HL-60 (cell line): ENCODE results near the gene PARP3.

ENCODE experiments used
- GABPA ChIP-seq: IDR thresholded peaks from 2 replicates; pipeline ENCODE4 v1.6.1; 2012; ENCODE audit warnings: low read depth
- POLR2AphosphoS5 ChIP-seq: IDR thresholded peaks from 2 replicates; pipeline ENCODE4 v1.6.1; 2012; ENCODE audit warnings: low read depth
- REST ChIP-seq: IDR thresholded peaks from 2 replicates; pipeline ENCODE4 v1.6.1; 2012; ENCODE audit warnings: low read depth; ENCODE audit not compliant: insufficient replicate concordance
- SPI1 ChIP-seq: IDR thresholded peaks from 2 replicates; pipeline ENCODE4 v1.6.1; 2012; ENCODE audit warnings: low read depth, mild to moderate bottlenecking, borderline replicate concordance
- TF ChIP-seq, protein P1 (sequence below): IDR thresholded peaks from one replicate; pipeline ENCODE4 v1.5.1; 2011; ENCODE audit warnings: low read length, control low read depth, inconsistent platforms; ENCODE audit not compliant: insufficient read depth

- TF ChIP-seq POLR2AphosphoS5 (no peak), SPI1 (no peak), REST (no peak), GABPA (no peak)
- TF ChIP-seq, protein P1, sequence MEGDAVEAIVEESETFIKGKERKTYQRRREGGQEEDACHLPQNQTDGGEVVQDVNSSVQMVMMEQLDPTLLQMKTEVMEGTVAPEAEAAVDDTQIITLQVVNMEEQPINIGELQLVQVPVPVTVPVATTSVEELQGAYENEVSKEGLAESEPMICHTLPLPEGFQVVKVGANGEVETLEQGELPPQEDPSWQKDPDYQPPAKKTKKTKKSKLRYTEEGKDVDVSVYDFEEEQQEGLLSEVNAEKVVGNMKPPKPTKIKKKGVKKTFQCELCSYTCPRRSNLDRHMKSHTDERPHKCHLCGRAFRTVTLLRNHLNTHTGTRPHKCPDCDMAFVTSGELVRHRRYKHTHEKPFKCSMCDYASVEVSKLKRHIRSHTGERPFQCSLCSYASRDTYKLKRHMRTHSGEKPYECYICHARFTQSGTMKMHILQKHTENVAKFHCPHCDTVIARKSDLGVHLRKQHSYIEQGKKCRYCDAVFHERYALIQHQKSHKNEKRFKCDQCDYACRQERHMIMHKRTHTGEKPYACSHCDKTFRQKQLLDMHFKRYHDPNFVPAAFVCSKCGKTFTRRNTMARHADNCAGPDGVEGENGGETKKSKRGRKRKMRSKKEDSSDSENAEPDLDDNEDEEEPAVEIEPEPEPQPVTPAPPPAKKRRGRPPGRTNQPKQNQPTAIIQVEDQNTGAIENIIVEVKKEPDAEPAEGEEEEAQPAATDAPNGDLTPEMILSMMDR, result no peak
Measured at GRCh38 chr3:51931756-51932155, 10.4 kb upstream of the PARP3 start.
